CD4-positive, alpha-beta T cell (primary cell): ENCODE measurements around the gene CD247. TPM values are rescaled to one million over a fixed set of nuclear protein-coding genes. Genes with fewer than 3 reads are reported as not detected.
A peak's percentile ranks its signal among the peaks of the same experiment; 100 is the strongest.

Experiments
- ATAC-seq: fragments of 200-7000 bp; cut with Tn5 transposase; one replicate; pipeline ENCODE4 v1.10.0; 2022; ENCODE audit warnings: mild to moderate bottlenecking; ENCODE audit not compliant: poor library complexity
- CTCF ChIA-PET: fragments of 350-600 bp; sonication (Branson Sonifier 250); formaldehyde crosslinking; loops from one replicate; lab custom pipeline; 2021; ENCODE audit warnings: antibody characterized with exemption, inconsistent platforms; lab: Charles Lee
- POLR2A ChIA-PET: fragments of 350-600 bp; sonication (Branson Sonifier 250); formaldehyde crosslinking; loops from one replicate; lab custom pipeline; 2021; ENCODE audit warnings: antibody characterized with exemption, inconsistent platforms; lab: Charles Lee
- DNase-seq, 14 experiments: peaks; one replicate each; pipeline ENCODE4 v3.0.0-alpha.2; 2013 to 2020; ENCODE audit warnings: mixed read lengths in 2 of 14
- H3K27ac ChIP-seq, 2 donors: one replicate each; pipeline versions ENCODE4 v1.5.1 to v1.7.0; 2013; ENCODE audit warnings: low read length in 2 of 2, low read depth in 1 of 2, mild to moderate bottlenecking in 1 of 2
- H3K27me3 ChIP-seq, 2 experiments: 1 replicate in 1 of 2; 2 replicates in 1 of 2; pipeline versions ENCODE4 v1.6.1 to v1.7.0; 2013; ENCODE audit warnings: low read length in 2 of 2, control low read depth in 1 of 2, mild to moderate bottlenecking in 1 of 2, moderate library complexity in 1 of 2; ENCODE audit not compliant: insufficient read depth in 2 of 2, control insufficient read depth in 1 of 2
- H3K36me3 ChIP-seq: one replicate; pipeline ENCODE4 v1.6.1; 2013; ENCODE audit warnings: low read length, control low read depth; ENCODE audit not compliant: insufficient read depth
- H3K4me1 ChIP-seq: one replicate; pipeline ENCODE4 v1.6.1; 2013; ENCODE audit warnings: low read length, control low read depth; ENCODE audit not compliant: insufficient read depth
- H3K4me3 ChIP-seq: one replicate; pipeline ENCODE4 v1.5.1; 2013; ENCODE audit warnings: mild to moderate bottlenecking, low read length, moderate library complexity
- H3K9me3 ChIP-seq, 2 experiments: 1 replicate in 1 of 2; 2 replicates in 1 of 2; pipeline versions ENCODE4 v1.6.1 to v1.7.0; 2013; ENCODE audit warnings: low read length in 2 of 2, mild to moderate bottlenecking in 2 of 2, control low read depth in 1 of 2, moderate library complexity in 1 of 2; ENCODE audit not compliant: control insufficient read depth in 1 of 2, insufficient read depth in 1 of 2
- H3K27ac Mint-ChIP-seq: one replicate; pipeline ENCODE4 v1.8.0; 2020; ENCODE audit warnings: mixed read lengths
- H3K27me3 Mint-ChIP-seq: one replicate; pipeline ENCODE4 v1.8.0; 2021; ENCODE audit warnings: mixed read lengths
- H3K36me3 Mint-ChIP-seq: one replicate; pipeline ENCODE4 v1.8.0; 2021; ENCODE audit warnings: low read depth, mixed read lengths
- H3K4me1 Mint-ChIP-seq: one replicate; pipeline ENCODE4 v1.8.0; 2021; ENCODE audit warnings: low read depth, mixed read lengths
- H3K4me3 Mint-ChIP-seq: one replicate; pipeline ENCODE4 v1.8.0; 2020; ENCODE audit warnings: mild to moderate bottlenecking, mixed read lengths
- H3K9me3 Mint-ChIP-seq: one replicate; pipeline ENCODE4 v1.8.0; 2020; ENCODE audit warnings: mixed read lengths
- CTCF ChIP-seq: fragments of 200-600 bp; IDR thresholded peaks from one replicate; pipeline ENCODE4 v1.8.0; 2022; ENCODE audit warnings: antibody characterized with exemption, mild to moderate bottlenecking
- intact Hi-C, 2 experiments: fragments of 100-400 bp; cut with DNase I in 1 of 2; cut with micrococcal nuclease in 1 of 2; formaldehyde crosslinking; loops; one replicate each; pipeline versions ENCODE4 v1.15.1 to v1.9.0; 2023 to 2025; cut with DNase I, micrococcal nuclease
- total RNA-seq, 174 experiments: library from RNA in 2 of 174; stranded (reverse) in 2 of 174; gene quantifications; one replicate each; pipeline ENCODE4 v1.2.3 and lab custom pipeline; 2021 to 2026

The CD247 gene
- total RNA-seq, 2 experiments from 2014 or later = 355 to 378 TPM

GRCh38 chr1:167484726-167485502 is 33.4 kb downstream of the CD247 start:
- H3K27me3 Mint-ChIP-seq = no peaks in the 10 kb centered on the region
- peak overlapping the region; percentile 100 for H3K27ac Mint-ChIP-seq
- peak overlapping the region; percentile 80 for H3K4me3 Mint-ChIP-seq
- intact Hi-C loops = loop anchor here in 1 of 2 experiments (5.0 kb wide), 1 partner anchor 32 kb away; the partner anchor contains the start of gene CD247
- peaks cover 97% of the 10 kb centered on the region for H3K4me1 ChIP-seq
- peaks cover 100% of the 10 kb centered on the region for H3K4me1 Mint-ChIP-seq
- TF ChIP-seq CTCF = no peak
- H3K9me3 Mint-ChIP-seq = no peaks in the 10 kb centered on the region
- H3K9me3 ChIP-seq = no peaks in the 10 kb centered on the region
- ChIA-PET POLR2A (interaction anchor here (0.6 to 14.1 kb wide), 11 partner anchors 8 to 46 kb away, joined by 3 to 203 read pairs (median 4); partner anchors contain the start of gene CD247), CTCF (interaction anchor here (1.6 kb wide), 2 partner anchors 35 to 50 kb away, joined by 3 read pairs; no protein-coding TSS in a partner anchor)
- ATAC-seq (no peak), DNase-seq (peak in 2 of 14 experiments; percentile 36 to 40)
- H3K4me3 ChIP-seq = no peak overlapping the region
- peaks cover 54% of the 10 kb centered on the region for H3K36me3 ChIP-seq
- peak overlapping the region; percentile 78 to 80 for H3K27ac ChIP-seq
- H3K36me3 Mint-ChIP-seq = peaks cover 88% of the 10 kb centered on the region
- no peaks in the 10 kb centered on the region for H3K27me3 ChIP-seq

DNA sequence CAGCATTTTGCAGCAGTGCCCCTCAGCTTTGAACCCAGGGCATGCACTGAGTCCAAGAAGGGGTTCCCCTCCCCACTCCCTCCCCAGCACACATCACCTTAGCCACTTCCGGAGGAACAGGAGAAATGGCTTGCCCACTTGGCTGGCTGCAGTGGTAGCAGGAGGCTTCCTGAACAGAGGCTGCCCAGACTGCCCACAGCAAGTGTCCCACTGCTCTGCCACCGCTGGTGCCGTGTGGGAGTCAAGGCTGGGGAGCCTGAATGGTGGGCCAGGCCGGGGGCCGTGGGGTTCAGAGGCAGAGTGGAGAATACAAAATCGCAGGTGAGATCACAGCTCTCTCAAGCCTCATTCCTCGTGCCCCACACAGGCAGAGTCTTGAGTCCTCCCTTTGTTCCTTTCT is 34.5 kb downstream of the CD247 start:
- intact Hi-C loops = loop anchor here (2.0 to 5.0 kb wide), 4 partner anchors 15 to 34 kb away; partner anchors contain the start of gene CD247 (in 1 of the 2)
- H3K27ac ChIP-seq = peak overlapping the region; percentile 78 to 80

More for the DNA sequence above, 34.5 kb downstream of the CD247 start:
- no peaks in the 10 kb centered on the region for H3K27me3 ChIP-seq
- no peaks in the 10 kb centered on the region for H3K9me3 ChIP-seq
- H3K4me1 ChIP-seq = peaks cover 96% of the 10 kb centered on the region
- Mint-ChIP-seq H3K4me1 (peaks cover 100% of the 10 kb centered on the region), H3K27ac (peak overlapping the region; percentile 100), H3K36me3 (peaks cover 89% of the 10 kb centered on the region), H3K4me3 (peak overlapping the region; percentile 80), H3K9me3 (no peaks in the 10 kb centered on the region), H3K27me3 (no peaks in the 10 kb centered on the region)
- peaks cover 62% of the 10 kb centered on the region for H3K36me3 ChIP-seq
- POLR2A ChIA-PET = interaction anchor here (0.6 to 14.1 kb wide), 14 partner anchors 9 to 264 kb away, joined by 3 to 203 read pairs (median 3); partner anchors contain the start of genes CD247 and POU2F1
- peak overlapping the region; percentile 19 for H3K4me3 ChIP-seq
- CTCF ChIA-PET = interaction anchor here (1.6 to 2.8 kb wide), 3 partner anchors 29 to 51 kb away, joined by 3 to 9 read pairs (median 3); no protein-coding TSS in a partner anchor
- TF ChIP-seq CTCF = no peak
- DNase-seq (peak in 3 of 14 experiments; percentile 33 to 55 (median 48)), ATAC-seq (no peak)
